GM15510 (cell line): Measurements from ENCODE around the gene JSRP1.

Experiments used
- POLR2A ChIP-seq: IDR thresholded peaks from 3 replicates; pipeline ENCODE4 v1.6.1; 2011; ENCODE audit warnings: borderline replicate concordance; ENCODE audit not compliant: insufficient read length; ENCODE audit errors: extremely low read depth

Gene JSRP1

GRCh38 chr19:2226051-2226839 is 30.0 kb downstream of the JSRP1 start:
- TF ChIP-seq POLR2A, result peak; percentile 5

- peak; percentile 2 for TF ChIP-seq POLR2A
These were observed 30.7 kb downstream of the JSRP1 start for GRCh38 chr19:2225415-2226050.

GRCh38 chr19:2224754-2225349 is 31.4 kb downstream of the JSRP1 start:
- TF ChIP-seq POLR2A, result no peak

- no peak for TF ChIP-seq POLR2A
These were observed 32.3 kb downstream of the JSRP1 start for GRCh38 chr19:2223959-2224358.

GRCh38 chr19:2223391-2223790 is 32.8 kb downstream of the JSRP1 start:
- no peak for TF ChIP-seq POLR2A

- TF ChIP-seq POLR2A, result no peak
These were observed 34.3 kb downstream of the JSRP1 start for GRCh38 chr19:2221918-2222317.

GRCh38 chr19:2221250-2221831 is 34.9 kb downstream of the JSRP1 start:
- TF ChIP-seq POLR2A, result no peak

GRCh38 chr19:2219726-2220125 is 36.5 kb downstream of the JSRP1 start:
- TF ChIP-seq POLR2A, result no peak

GRCh38 chr19:2217591-2217990 is 38.6 kb downstream of the JSRP1 start:
- no peak for TF ChIP-seq POLR2A

GRCh38 chr19:2216361-2217225 is 39.6 kb downstream of the JSRP1 start:
- TF ChIP-seq POLR2A, result no peak

- TF ChIP-seq POLR2A, result no peak
These were observed 40.9 kb downstream of the JSRP1 start for GRCh38 chr19:2215281-2215751.

GRCh38 chr19:2214251-2214650 is 42.0 kb downstream of the JSRP1 start:
- no peak for TF ChIP-seq POLR2A

- TF ChIP-seq POLR2A, result no peak
These were observed 42.4 kb downstream of the JSRP1 start for GRCh38 chr19:2213799-2214198.

- TF ChIP-seq POLR2A, result no peak
These were observed 43.1 kb downstream of the JSRP1 start for GRCh38 chr19:2212861-2213711.

GRCh38 chr19:2210987-2211740 is 45.1 kb downstream of the JSRP1 start:
- no peak for TF ChIP-seq POLR2A
